NT2/D1 (cell line): ENCODE results near the gene GDF2.

Experiments
- YY1 ChIP-seq: IDR thresholded peaks from 2 replicates; pipeline ENCODE4 v1.6.1; 2011; ENCODE audit not compliant: insufficient read length, insufficient read depth
- ZNF274 ChIP-seq: IDR thresholded peaks from 2 replicates; pipeline ENCODE4 v1.6.1; 2011; ENCODE audit warnings: mild to moderate bottlenecking, low read depth, low read length

DNA sequence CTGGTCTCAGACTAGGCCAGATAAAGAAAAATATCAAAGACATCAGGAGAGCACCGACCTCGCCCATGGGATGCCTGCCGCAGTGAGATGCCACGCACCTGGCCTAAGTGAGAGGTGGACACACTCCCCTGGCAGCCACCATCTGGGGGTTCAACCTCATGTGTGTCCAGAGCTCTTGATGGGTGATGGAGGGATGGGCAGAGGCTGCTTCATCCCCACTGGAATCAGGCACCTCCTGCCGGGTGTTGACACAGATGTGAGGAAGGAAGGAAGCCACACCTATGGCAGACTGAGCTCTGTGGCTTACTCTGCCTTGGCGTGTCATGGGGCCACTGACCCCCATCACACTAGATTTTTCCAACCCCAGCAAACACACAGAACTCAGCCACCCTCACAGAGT is 50.5 kb downstream of the GDF2 start:
- TF ChIP-seq YY1 = no peak
- TF ChIP-seq ZNF274 = no peak
